Measurements from ENCODE around the gene PDE4D.
"Not testable (repeated sequence)": the region's sequence is repeated elsewhere in the genome, so short reads cannot be mapped to it uniquely, and the experiment has no call there.

Gene PDE4D

GRCh38 chr5:59698207-59699178 is 195.0 kb downstream of the PDE4D start:
- no peak overlapping the region for H3K27ac Mint-ChIP-seq
- no peaks in the 10 kb centered on the region for H3K27me3 Mint-ChIP-seq

GRCh38 chr5:59694411-59694810 is 199.1 kb downstream of the PDE4D start:
- no peak overlapping the region for H3K4me3 Mint-ChIP-seq

More at GRCh38 chr5:59698207-59699178, 195.0 kb downstream of the PDE4D start:
- Mint-ChIP-seq H3K9me3 (no peaks in the 10 kb centered on the region), H3K4me1 (no peaks in the 10 kb centered on the region), H3K36me3 (no peaks in the 10 kb centered on the region), H3K4me3 (no peak overlapping the region)

GRCh38 chr5:59693492-59694309 is 199.8 kb downstream of the PDE4D start:
- no peak overlapping the region for H3K27ac Mint-ChIP-seq
- no peaks in the 10 kb centered on the region for H3K4me1 Mint-ChIP-seq

More at GRCh38 chr5:59694411-59694810, 199.1 kb downstream of the PDE4D start:
- Mint-ChIP-seq H3K4me1 (no peaks in the 10 kb centered on the region), H3K36me3 (no peaks in the 10 kb centered on the region), H3K9me3 (no peaks in the 10 kb centered on the region), H3K27ac (no peak overlapping the region), H3K27me3 (no peaks in the 10 kb centered on the region)

GRCh38 chr5:59685793-59686192 is 207.7 kb downstream of the PDE4D start:
- H3K9me3 Mint-ChIP-seq = no peaks in the 10 kb centered on the region
- H3K4me3 Mint-ChIP-seq = no peak overlapping the region
- no peaks in the 10 kb centered on the region for H3K4me1 Mint-ChIP-seq
- no peaks in the 10 kb centered on the region for H3K36me3 Mint-ChIP-seq
- H3K27me3 Mint-ChIP-seq = peaks cover 2% of the 10 kb centered on the region
- H3K27ac Mint-ChIP-seq = no peak overlapping the region

More at GRCh38 chr5:59693492-59694309, 199.8 kb downstream of the PDE4D start:
- Mint-ChIP-seq H3K9me3 (no peaks in the 10 kb centered on the region), H3K27me3 (no peaks in the 10 kb centered on the region), H3K4me3 (no peak overlapping the region), H3K36me3 (no peaks in the 10 kb centered on the region)

GRCh38 chr5:59685191-59685530 is 208.4 kb downstream of the PDE4D start:
- no peak overlapping the region for H3K4me3 Mint-ChIP-seq

GRCh38 chr5:59684388-59685190 is 208.9 kb downstream of the PDE4D start:
- no peaks in the 10 kb centered on the region for H3K36me3 Mint-ChIP-seq

More at GRCh38 chr5:59685191-59685530, 208.4 kb downstream of the PDE4D start:
- no peaks in the 10 kb centered on the region for H3K4me1 Mint-ChIP-seq
- no peak overlapping the region for H3K27ac Mint-ChIP-seq
- H3K36me3 Mint-ChIP-seq = no peaks in the 10 kb centered on the region
- H3K9me3 Mint-ChIP-seq = no peaks in the 10 kb centered on the region
- H3K27me3 Mint-ChIP-seq = peaks cover 2% of the 10 kb centered on the region

GRCh38 chr5:59683311-59683710 is 210.2 kb downstream of the PDE4D start:
- H3K36me3 Mint-ChIP-seq = no peaks in the 10 kb centered on the region
- no peak overlapping the region for H3K4me3 Mint-ChIP-seq
- H3K9me3 Mint-ChIP-seq = no peaks in the 10 kb centered on the region
- H3K27ac Mint-ChIP-seq = no peak overlapping the region
- no peaks in the 10 kb centered on the region for H3K4me1 Mint-ChIP-seq
- H3K27me3 Mint-ChIP-seq = peaks cover 2% of the 10 kb centered on the region

More at GRCh38 chr5:59684388-59685190, 208.9 kb downstream of the PDE4D start:
- Mint-ChIP-seq H3K27me3 (peaks cover 2% of the 10 kb centered on the region), H3K9me3 (no peaks in the 10 kb centered on the region), H3K4me3 (no peak overlapping the region), H3K27ac (no peak overlapping the region), H3K4me1 (no peaks in the 10 kb centered on the region)

- H3K4me1 Mint-ChIP-seq = no peaks in the 10 kb centered on the region
- H3K27ac Mint-ChIP-seq = no peak overlapping the region
- H3K36me3 Mint-ChIP-seq = no peaks in the 10 kb centered on the region
- peaks cover 5% of the 10 kb centered on the region for H3K27me3 Mint-ChIP-seq
- H3K9me3 Mint-ChIP-seq = no peaks in the 10 kb centered on the region
- H3K4me3 Mint-ChIP-seq = no peak overlapping the region
Observed at GRCh38 chr5:59682542-59682941, 211.0 kb downstream of the PDE4D start.

- Mint-ChIP-seq H3K4me3 (no peak overlapping the region), H3K27me3 (peaks cover 6% of the 10 kb centered on the region), H3K36me3 (no peaks in the 10 kb centered on the region), H3K4me1 (no peaks in the 10 kb centered on the region), H3K9me3 (no peaks in the 10 kb centered on the region), H3K27ac (no peak overlapping the region)
Observed at GRCh38 chr5:59678943-59679342, 214.6 kb downstream of the PDE4D start.

GRCh38 chr5:59674763-59675162 is 218.8 kb downstream of the PDE4D start:
- no peak overlapping the region for H3K27ac Mint-ChIP-seq
- no peaks in the 10 kb centered on the region for H3K36me3 Mint-ChIP-seq
- H3K4me1 Mint-ChIP-seq = no peaks in the 10 kb centered on the region
- H3K9me3 Mint-ChIP-seq = no peaks in the 10 kb centered on the region
- H3K27me3 Mint-ChIP-seq = peaks cover 4% of the 10 kb centered on the region
- H3K4me3 Mint-ChIP-seq = no peak overlapping the region

- H3K36me3 Mint-ChIP-seq = no peaks in the 10 kb centered on the region
- H3K4me3 Mint-ChIP-seq = no peak overlapping the region
- no peak overlapping the region for H3K27ac Mint-ChIP-seq
- peaks cover 4% of the 10 kb centered on the region for H3K27me3 Mint-ChIP-seq
- H3K4me1 Mint-ChIP-seq = no peaks in the 10 kb centered on the region
- H3K9me3 Mint-ChIP-seq = no peaks in the 10 kb centered on the region
Observed at GRCh38 chr5:59673438-59674058, 220.0 kb downstream of the PDE4D start.

GRCh38 chr5:59666440-59667068 is 227.0 kb downstream of the PDE4D start:
- Mint-ChIP-seq H3K4me1 (peaks cover 4% of the 10 kb centered on the region), H3K27ac (no peak overlapping the region), H3K4me3 (no peak overlapping the region), H3K9me3 (no peaks in the 10 kb centered on the region), H3K27me3 (no peaks in the 10 kb centered on the region), H3K36me3 (no peaks in the 10 kb centered on the region)

- H3K9me3 Mint-ChIP-seq, H3K27me3 Mint-ChIP-seq, H3K27ac Mint-ChIP-seq, H3K36me3 Mint-ChIP-seq, H3K4me3 Mint-ChIP-seq, H3K4me1 Mint-ChIP-seq: not testable (repeated sequence)
Observed at GRCh38 chr5:59665832-59666203, 227.7 kb downstream of the PDE4D start.

GRCh38 chr5:59665086-59665831 is 228.3 kb downstream of the PDE4D start:
- Mint-ChIP-seq H3K27me3 (no peaks in the 10 kb centered on the region), H3K36me3 (no peaks in the 10 kb centered on the region), H3K4me1 (peaks cover 4% of the 10 kb centered on the region), H3K27ac (no peak overlapping the region), H3K4me3 (no peak overlapping the region), H3K9me3 (no peaks in the 10 kb centered on the region)

All from activated naive CD4-positive, alpha-beta T cell treated with anti-CD3 and anti-CD28 coated beads, Interleukin-2, amount 50 U/mL, for 24 hours (primary cell).